HG03342 (cell line): Measurements from ENCODE around the gene MAD1L1.

Experiments used
- ATAC-seq: cut with Tn5 transposase; IDR thresholded peaks from one replicate; pipeline ENCODE4 v1.9.1; 2021; ENCODE audit warnings: mild to moderate bottlenecking, moderate library complexity; ENCODE audit not compliant: unreplicated experiment

MAD1L1 gene

GRCh38 chr7:1949681-1950055 lies 283.1 kb downstream of the MAD1L1 start:
- no peak for ATAC-seq

DNA sequence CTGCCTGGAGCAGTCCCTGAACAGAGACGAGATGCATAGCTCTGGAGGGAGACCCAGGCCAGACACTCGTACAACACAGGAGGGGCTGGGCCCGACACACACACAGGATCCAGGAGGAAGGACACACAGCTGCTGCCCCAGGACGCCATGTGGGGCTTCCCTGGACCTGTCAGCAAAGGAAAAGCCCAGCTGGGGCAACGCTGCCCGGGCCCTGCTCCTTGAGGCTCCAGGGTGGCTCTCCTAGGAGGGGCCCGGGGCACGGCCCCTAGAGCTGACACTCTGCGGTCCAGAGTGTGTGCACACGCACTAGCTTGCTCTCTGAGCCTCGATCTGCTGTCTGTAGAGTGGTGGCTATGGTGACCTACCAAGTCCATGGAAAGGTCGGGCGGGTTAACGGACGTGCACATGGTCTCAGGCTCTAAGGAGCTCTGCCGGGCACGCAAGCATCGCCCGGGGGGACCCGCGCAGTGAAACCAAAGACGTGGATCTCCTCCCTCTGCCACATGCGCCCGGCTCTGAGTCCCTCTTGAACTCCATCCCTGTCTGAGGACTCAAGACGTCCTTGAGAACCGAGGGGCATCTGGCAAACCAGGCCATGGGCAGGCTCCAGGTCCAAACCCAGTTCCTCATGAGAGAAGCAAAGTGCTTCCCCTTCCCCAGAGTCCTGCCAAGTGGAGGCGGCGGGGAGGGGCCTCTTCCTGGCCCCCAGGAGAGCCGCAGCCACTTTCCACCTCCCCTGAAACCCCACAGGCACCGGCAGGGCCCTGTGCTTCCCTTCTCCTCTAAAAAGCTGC lies 283.7 kb downstream of the MAD1L1 start:
- ATAC-seq = no peak

- no peak for ATAC-seq
Measured at GRCh38 chr7:1948301-1948796, 284.4 kb downstream of the MAD1L1 start.

- ATAC-seq = no peak
Measured at GRCh38 chr7:1947586-1948217, 285.0 kb downstream of the MAD1L1 start.

- no peak for ATAC-seq
Measured at GRCh38 chr7:1946773-1947450, 285.8 kb downstream of the MAD1L1 start.

DNA sequence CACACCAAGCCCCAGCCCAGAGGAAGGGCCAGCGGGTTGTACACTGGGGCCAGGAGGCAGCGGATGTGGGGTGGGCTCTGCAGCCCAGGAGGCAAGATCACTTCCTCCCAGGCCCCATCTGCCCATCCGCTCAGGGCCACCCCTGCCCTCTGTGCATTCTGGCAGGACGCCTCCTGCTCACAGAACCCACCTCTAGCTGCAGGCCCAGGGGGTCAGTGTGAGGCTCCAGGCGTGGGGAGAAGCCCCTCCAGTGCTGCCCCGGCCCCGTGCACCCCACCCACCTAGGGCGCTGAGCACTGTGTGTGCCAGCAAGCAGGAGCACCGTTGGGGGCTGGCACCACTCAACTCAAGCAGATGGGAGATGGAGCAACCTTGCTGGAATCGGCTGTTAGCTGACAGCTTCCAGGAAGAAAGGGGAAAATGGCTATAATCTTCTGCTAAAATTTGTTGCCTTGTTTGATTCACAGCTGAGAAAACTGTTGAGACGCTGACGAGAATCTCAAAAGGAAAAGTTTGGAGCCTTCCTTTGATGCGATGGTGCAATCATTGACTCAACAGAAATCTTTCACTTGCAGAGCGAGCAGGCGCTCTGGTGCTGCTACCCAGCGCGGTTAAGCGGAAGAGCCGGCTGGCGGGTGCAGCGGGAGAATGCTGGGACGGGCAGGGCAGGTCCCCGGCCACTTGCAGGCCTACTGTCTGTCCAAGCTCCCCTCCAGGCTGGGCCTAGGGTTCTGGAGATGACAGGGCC lies 286.5 kb downstream of the MAD1L1 start:
- no peak for ATAC-seq

- no peak for ATAC-seq
Measured at GRCh38 chr7:1945558-1945957, 287.2 kb downstream of the MAD1L1 start.

GRCh38 chr7:1944619-1945210 lies 288.0 kb downstream of the MAD1L1 start:
- ATAC-seq = no peak

GRCh38 chr7:1943933-1944618 lies 288.7 kb downstream of the MAD1L1 start:
- no peak for ATAC-seq

GRCh38 chr7:1943326-1943725 lies 289.4 kb downstream of the MAD1L1 start:
- ATAC-seq = no peak

- ATAC-seq = no peak
Measured at GRCh38 chr7:1942941-1943289, 289.8 kb downstream of the MAD1L1 start.

GRCh38 chr7:1942243-1942940 lies 290.4 kb downstream of the MAD1L1 start:
- no peak for ATAC-seq

DNA sequence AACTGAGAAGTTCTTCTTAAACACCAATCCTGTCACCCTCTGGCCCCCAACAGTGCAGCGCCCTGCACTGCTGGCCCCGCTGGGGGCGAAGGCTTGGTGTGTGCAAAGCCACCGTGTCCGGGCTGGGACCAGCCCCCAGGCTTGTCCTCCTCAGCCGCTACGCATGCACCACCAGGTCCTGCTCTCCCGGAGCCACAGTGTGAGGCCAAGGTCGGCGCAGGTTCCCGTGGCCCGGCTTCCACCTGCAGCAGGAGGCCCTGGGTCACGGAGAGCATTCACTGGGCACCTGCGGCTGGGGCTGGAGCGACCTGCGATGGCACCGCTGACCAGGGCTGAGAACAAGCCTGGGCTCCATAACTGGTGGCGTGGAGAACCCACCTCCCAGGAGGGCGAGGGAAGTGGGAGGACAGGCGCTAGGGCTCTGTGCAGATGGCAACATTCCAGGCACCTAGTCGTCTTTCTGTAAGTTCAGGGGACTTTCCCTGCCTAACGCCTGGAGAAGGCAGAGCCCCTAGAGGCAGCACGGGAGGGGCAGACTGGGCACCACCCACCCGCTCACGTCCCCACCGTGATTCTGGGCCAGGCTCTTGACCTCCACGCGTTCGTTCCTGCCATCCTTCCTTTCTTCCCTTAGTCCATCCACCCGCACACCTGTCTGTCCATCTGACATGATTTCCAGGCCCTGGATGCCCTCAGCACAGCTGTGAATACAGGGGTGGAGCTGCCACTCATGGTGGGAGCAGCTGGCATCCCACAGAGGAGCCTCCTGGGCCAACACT lies 291.1 kb downstream of the MAD1L1 start:
- ATAC-seq = no peak

GRCh38 chr7:1940863-1941262 lies 291.9 kb downstream of the MAD1L1 start:
- ATAC-seq = no peak

DNA sequence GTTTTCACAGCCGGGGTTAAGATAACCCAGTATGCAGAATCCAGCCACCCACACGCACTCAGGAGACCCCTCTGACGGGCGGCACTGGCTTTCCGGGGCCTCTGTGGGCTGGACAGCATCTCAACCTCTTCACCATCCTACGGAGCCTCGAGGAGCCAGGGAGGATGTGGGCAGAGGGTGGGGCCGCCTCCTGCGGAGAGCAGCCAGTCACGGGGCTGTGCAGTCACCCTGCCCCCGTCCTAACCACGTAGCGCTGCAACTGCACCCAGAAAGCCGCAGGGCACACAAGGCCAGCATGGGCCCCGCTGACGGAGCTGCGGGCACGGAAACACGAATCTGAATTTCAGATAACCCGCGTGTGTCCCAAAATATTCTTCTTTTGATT lies 292.4 kb downstream of the MAD1L1 start:
- peak; percentile 90 for ATAC-seq

DNA sequence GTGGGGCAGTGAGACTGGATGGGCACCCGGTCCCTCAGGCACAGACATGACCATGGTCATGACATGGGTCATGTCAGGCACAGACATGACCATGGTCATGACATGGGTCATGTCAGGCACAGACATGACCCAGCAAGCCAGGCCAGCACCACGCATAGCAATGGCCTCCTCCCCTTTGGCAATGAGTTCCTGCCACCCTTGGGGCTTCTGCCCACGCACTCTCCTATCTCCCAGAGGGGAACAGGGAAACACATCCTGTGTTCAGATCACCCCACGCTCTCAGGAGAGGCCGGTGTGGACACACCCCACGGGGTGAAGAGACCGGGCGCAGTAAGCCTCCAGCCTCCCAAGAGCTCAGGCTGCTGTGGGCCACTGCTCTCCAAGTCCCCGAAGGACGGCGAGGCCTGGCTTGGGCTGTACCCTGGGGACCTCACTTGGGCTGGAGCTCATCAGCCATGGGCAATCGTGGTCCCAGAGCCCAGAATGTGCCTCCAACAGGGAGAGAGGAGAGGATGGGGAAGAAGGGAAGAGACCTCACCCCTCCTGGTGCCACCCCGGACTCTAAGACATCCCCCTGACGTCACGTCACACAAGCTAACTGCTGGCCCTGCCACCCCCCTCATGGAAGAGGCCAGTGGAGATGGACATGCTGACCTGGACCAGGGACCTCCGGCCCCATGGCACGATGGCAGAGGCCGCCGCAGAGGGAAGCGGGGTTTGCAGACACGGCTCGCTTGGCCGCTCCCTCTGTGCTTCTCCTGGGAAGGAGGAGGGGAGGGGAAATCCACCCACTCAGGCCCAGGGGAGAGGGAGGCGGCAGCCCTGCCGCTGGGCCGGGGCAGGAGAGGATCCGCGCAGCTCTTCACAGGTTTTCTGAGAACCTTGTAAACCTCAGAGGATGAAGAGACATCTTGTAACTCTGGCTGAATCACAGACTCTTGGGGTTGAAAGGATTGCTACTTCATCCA lies 293.0 kb downstream of the MAD1L1 start:
- peak; percentile 23 for ATAC-seq

GRCh38 chr7:1938788-1939433 lies 293.8 kb downstream of the MAD1L1 start:
- no peak for ATAC-seq
